K562 (cell line): ENCODE data around the gene SORBS2. TPM values are rescaled to one million over a fixed set of nuclear protein-coding genes. Genes with fewer than 3 reads are reported as not detected.

Experiments used
- ATAC-seq: fragments of 200-7000 bp; cut with Tn5 transposase; 3 replicates; pipeline ENCODE4 v1.9.1; 2020; ENCODE audit warnings: moderate library complexity
- BruUV-seq: library from RNA; stranded (reverse); fragments of 400-500 nt; replicated peaks from 2 replicates; lab custom pipeline; 2021; lab: Mats Ljungman, UMichigan
- CTCF ChIA-PET: fragments of 300-600 bp; formaldehyde crosslinking; extraction: SDS; loops from one replicate; lab custom pipeline; 2021; ENCODE audit warnings: low intra/inter-chr PET ratio; lab: Yijun Ruan, JAX
- POLR2A ChIA-PET: fragments of 300-600, 350-650 bp; sonication (Branson Sonifier 250); formaldehyde crosslinking; extraction: SDS; loops from one replicate; lab custom pipeline; 2021; ENCODE audit warnings: antibody characterized with exemption, inconsistent platforms; lab: Yijun Ruan, JAX
- DNase-seq, 4 experiments: peaks; one replicate each; pipeline versions ENCODE4 v3.0.0 to v3.0.0-alpha.2; 2011 to 2018; ENCODE audit warnings: low spot score in 3 of 4, mixed read lengths in 3 of 4; ENCODE audit errors: extremely low read depth in 1 of 4
- FAIRE-seq: peaks from 2 replicates; lab custom pipeline; 2011; peaks lifted over from hg19 to GRCh38; lab: Jason Lieb, UNC
- H2AFZ ChIP-seq: 2 replicates; pipeline ENCODE4 v1.6.0; 2011; ENCODE audit warnings: low read depth, low read length, control low read depth, inconsistent platforms
- H3K27ac ChIP-seq: fragments of 200-600 bp; 3 replicates; pipeline ENCODE4 v1.8.0; 2011; ENCODE audit warnings: low read depth, mild to moderate bottlenecking, control low read depth, inconsistent platforms, low read length, moderate library complexity, mixed read lengths; ENCODE audit errors: extremely low read depth
- H3K27me3 ChIP-seq, 2 experiments: fragments of 300-600 bp in 1 of 2; 2 replicates in 1 of 2; 3 replicates in 1 of 2; pipeline versions ENCODE4 v1.6.0 to v1.8.0; 2011; ENCODE audit warnings: inconsistent platforms in 2 of 2, low read length in 2 of 2, mild to moderate bottlenecking in 1 of 2, mixed read lengths in 1 of 2, moderate library complexity in 1 of 2; ENCODE audit not compliant: control insufficient read depth in 2 of 2, insufficient read depth in 2 of 2
- H3K36me3 ChIP-seq: fragments of 300-600 bp; 3 replicates; pipeline ENCODE4 v1.8.0; 2011; ENCODE audit warnings: mild to moderate bottlenecking, low read length, inconsistent platforms; ENCODE audit not compliant: control insufficient read depth, insufficient read depth
- H3K4me1 ChIP-seq, 2 experiments: fragments of 200-600 bp in 1 of 2; replicated peaks in 1 of 2; 2 replicates in 1 of 2; 3 replicates in 1 of 2; pipeline versions ENCODE4 v1.5.1 to v1.8.0; 2011; ENCODE audit warnings: inconsistent platforms in 2 of 2, low read length in 2 of 2, mild to moderate bottlenecking in 1 of 2, mixed read lengths in 1 of 2, moderate library complexity in 1 of 2; ENCODE audit not compliant: control insufficient read depth in 2 of 2, insufficient read depth in 2 of 2
- H3K4me2 ChIP-seq: 2 replicates; pipeline ENCODE4 v1.6.1; 2011; ENCODE audit warnings: low read length, control low read depth, inconsistent platforms, mixed read lengths; ENCODE audit not compliant: insufficient read depth
- H3K4me3 ChIP-seq: fragments of 200-600 bp; sonication (generic), shearing (Covaris generic); 2 replicates; pipeline ENCODE4 v1.5.1; 2016; ENCODE audit warnings: control low read depth, inconsistent platforms
- H3K79me2 ChIP-seq: fragments of 200-600 bp; 3 replicates; pipeline ENCODE4 v1.8.0; 2011; ENCODE audit warnings: low read length, inconsistent platforms; ENCODE audit not compliant: control insufficient read depth, insufficient read depth
- H3K9ac ChIP-seq, 2 experiments: 2 replicates each; pipeline versions ENCODE4 v1.6.0 to v1.6.1; 2011; ENCODE audit warnings: low read depth in 2 of 2, low read length in 2 of 2, control low read depth in 1 of 2, inconsistent platforms in 1 of 2, mild to moderate bottlenecking in 1 of 2, mixed read lengths in 1 of 2; ENCODE audit not compliant: insufficient read depth in 1 of 2
- H3K9me1 ChIP-seq: one replicate; pipeline ENCODE4 v1.6.0; 2011; ENCODE audit warnings: inconsistent platforms, mild to moderate bottlenecking, low read length, moderate library complexity; ENCODE audit not compliant: control insufficient read depth, insufficient read depth
- H3K9me3 ChIP-seq: replicated peaks from 2 replicates; pipeline ENCODE4 v1.5.1; 2011; ENCODE audit warnings: low read depth, low read length, inconsistent platforms; ENCODE audit not compliant: control insufficient read depth, insufficient read depth
- H4K20me1 ChIP-seq: replicated peaks from 2 replicates; pipeline ENCODE4 v1.6.1; 2011; ENCODE audit warnings: low read length, inconsistent platforms, mixed read lengths; ENCODE audit not compliant: control insufficient read depth, insufficient read depth
- ADNP ChIP-seq: fragments of 200-800 bp; sonication (Bioruptor generic); IDR thresholded peaks from 2 replicates; pipeline ENCODE4 v1.6.1; 2016; ENCODE audit warnings: missing genetic modification characterization, missing compliant biosample characterization
- CBX3 ChIP-seq, 2 experiments: IDR thresholded peaks; 1 replicate in 1 of 2; 2 replicates in 1 of 2; pipeline ENCODE4 v1.6.1; 2012; ENCODE audit warnings: inconsistent platforms in 2 of 2, low read length in 2 of 2, borderline replicate concordance in 1 of 2, control low read depth in 1 of 2
- CBX5 ChIP-seq: IDR thresholded peaks from 2 replicates; pipeline ENCODE4 v1.6.1; 2014; ENCODE audit warnings: low read depth, borderline replicate concordance
- MAFG ChIP-seq: fragments of 450-650 bp; conservative IDR thresholded peaks from 2 replicates; pipeline ENCODE4 v1.6.1; 2016; ENCODE audit warnings: missing genetic modification characterization, missing compliant biosample characterization
- RAD21 ChIP-seq, 2 experiments: fragments of 250-450 bp in 1 of 2; fragments of 450-650 bp in 1 of 2; sonication (Bioruptor Pico) in 1 of 2; formaldehyde crosslinking in 1 of 2; IDR thresholded peaks in 1 of 2; conservative IDR thresholded peaks in 1 of 2; 2 replicates each; pipeline versions ENCODE4 v1.4.0 to v1.8.0; 2020 to 2022; ENCODE audit warnings: mild to moderate bottlenecking in 2 of 2, moderate library complexity in 1 of 2
- SRSF7 ChIP-seq: fragments of 200-400 bp; formaldehyde crosslinking; optimal IDR thresholded peaks from 2 replicates; pipeline ENCODE3; 2017; ENCODE audit warnings: mild to moderate bottlenecking, low read depth, low read length
- TAL1 ChIP-seq: fragments of 450-650 bp; IDR thresholded peaks from 2 replicates; pipeline ENCODE4 v1.6.1; 2016; ENCODE audit warnings: mild to moderate bottlenecking
- TRIM28 ChIP-seq: fragments of 450-650 bp; IDR thresholded peaks from 2 replicates; pipeline ENCODE4 v1.6.1; 2017
- WGBS: fragments of 100-300 bp; shearing (Covaris generic); methylation state at CpG from one replicate; pipeline ENCODE4 v1.1.6; 2016; ENCODE audit warnings: low coverage, mixed read lengths; ENCODE audit not compliant: insufficient coverage; ENCODE audit errors: missing lambda C conversion rate; 5-methylcytosine and 5-hydroxymethylcytosine counted together
- in situ Hi-C: fragments of 300-500 bp; cut with MboI; formaldehyde crosslinking; loops from 4 replicates; pipeline ENCODE4 v1.15.0; 2018; ENCODE audit warnings: inconsistent platforms, mixed read lengths
- intact Hi-C: fragments of 100-400 bp; cut with micrococcal nuclease; formaldehyde crosslinking; loops from 2 replicates; pipeline ENCODE4 v1.14.2; 2022
- polyA plus RNA-seq, 8 experiments: library from polyadenylated mRNA; depleted of rRNA in 4 of 8; stranded (reverse) in 5 of 8; unstranded in 3 of 8; fragments of >200 nt; fragmentation: Nextera tagmentation in 2 of 8; fragmentation: Illumina TruSeq in 1 of 8; extraction: Ambion mirVana in 2 of 8; extraction: Trizol in 1 of 8; gene quantifications; 2 replicates each; pipeline versions ENCODE4 v1.2.1 to v1.2.3, GENCODE V29; 2011 to 2014; ENCODE audit warnings: inconsistent platforms in 1 of 8, missing spikeins in 1 of 8
- total RNA-seq, 7 experiments: library from RNA; depleted of rRNA in 6 of 7; stranded (reverse); fragments of >200 nt in 6 of 7; fragmentation: Illumina TruSeq in 2 of 7; extraction: Trizol in 2 of 7; gene quantifications; 2 replicates each; pipeline versions ENCODE4 v1.2.1 to v1.2.3, GENCODE V29; 2011 to 2021; ENCODE audit warnings: low replicate concordance in 1 of 7
- TF ChIP-seq, protein P1 (sequence below), 3 experiments: IDR thresholded peaks in 2 of 3; conservative IDR thresholded peaks in 1 of 3; 2 replicates each; pipeline ENCODE4 v1.5.1; 2011 to 2012; ENCODE audit warnings: low read length in 3 of 3, mild to moderate bottlenecking in 3 of 3, control low read depth in 2 of 3, improper control_type of control experiment in 1 of 3, inconsistent platforms in 1 of 3, low read depth in 1 of 3, mixed read lengths in 1 of 3, moderate library complexity in 1 of 3; ENCODE audit not compliant: insufficient read depth in 2 of 3
- TF ChIP-seq, protein P2 (sequence below): sonication (generic); formaldehyde crosslinking; IDR thresholded peaks from 2 replicates; pipeline ENCODE4 v1.4.0; 2020; ENCODE audit warnings: mild to moderate bottlenecking, missing genetic modification reagents

Gene SORBS2
- total and polyA plus RNA-seq, 9 of the 15 experiments (the other 6 are each of a cell fraction or from before 2014, with no cell fraction given) = 0.29 TPM; not detected in 8

DNA sequence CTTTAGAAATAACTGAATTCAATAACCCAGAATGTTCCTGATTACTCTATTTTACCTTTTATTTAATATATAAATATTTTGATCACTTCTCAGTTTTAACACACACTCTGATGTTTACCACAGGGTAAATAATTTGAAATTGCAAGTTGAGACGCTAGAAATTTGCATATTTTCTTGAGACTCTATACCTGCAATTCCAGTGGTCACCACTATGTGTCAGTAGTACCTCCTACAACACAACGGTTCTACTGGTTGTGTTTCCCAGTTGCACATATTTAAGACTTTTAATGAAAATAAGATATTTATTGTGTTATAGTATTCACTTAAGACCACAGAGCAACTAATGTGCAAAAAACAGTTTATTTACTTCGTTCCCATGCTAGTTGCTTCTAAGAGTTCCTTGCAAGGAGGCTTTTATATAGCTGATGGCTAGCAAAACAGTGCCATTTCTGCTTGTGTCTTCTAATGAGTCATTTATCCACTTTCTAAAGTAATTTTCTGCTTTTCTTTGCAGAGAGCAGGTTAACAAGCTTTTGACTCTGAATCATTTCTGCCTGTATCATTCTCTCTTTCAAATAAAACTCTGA lies 177.8 kb downstream of the SORBS2 start:
- Histone ChIP-seq H3K9me1 (no peaks in the 10 kb centered on the region), H4K20me1 (no peaks in the 10 kb centered on the region), H3K9me3 (no peaks in the 10 kb centered on the region), H3K4me3 (no peak overlapping the region), H3K36me3 (no peaks in the 10 kb centered on the region), H3K27me3 (peaks cover 7 to 17% of the 10 kb centered on the region in 2 experiments; a peak in 4 of 5 replicates), H3K4me2 (no peak overlapping the region)
- CTCF ChIA-PET = no interaction called here
- in situ Hi-C loops (no loop called here), intact Hi-C loops (no loop called here)
- no peak for FAIRE-seq
- BruUV-seq = no TSS peak
- POLR2A ChIA-PET = no interaction called here
- TF ChIP-seq, protein P1, sequence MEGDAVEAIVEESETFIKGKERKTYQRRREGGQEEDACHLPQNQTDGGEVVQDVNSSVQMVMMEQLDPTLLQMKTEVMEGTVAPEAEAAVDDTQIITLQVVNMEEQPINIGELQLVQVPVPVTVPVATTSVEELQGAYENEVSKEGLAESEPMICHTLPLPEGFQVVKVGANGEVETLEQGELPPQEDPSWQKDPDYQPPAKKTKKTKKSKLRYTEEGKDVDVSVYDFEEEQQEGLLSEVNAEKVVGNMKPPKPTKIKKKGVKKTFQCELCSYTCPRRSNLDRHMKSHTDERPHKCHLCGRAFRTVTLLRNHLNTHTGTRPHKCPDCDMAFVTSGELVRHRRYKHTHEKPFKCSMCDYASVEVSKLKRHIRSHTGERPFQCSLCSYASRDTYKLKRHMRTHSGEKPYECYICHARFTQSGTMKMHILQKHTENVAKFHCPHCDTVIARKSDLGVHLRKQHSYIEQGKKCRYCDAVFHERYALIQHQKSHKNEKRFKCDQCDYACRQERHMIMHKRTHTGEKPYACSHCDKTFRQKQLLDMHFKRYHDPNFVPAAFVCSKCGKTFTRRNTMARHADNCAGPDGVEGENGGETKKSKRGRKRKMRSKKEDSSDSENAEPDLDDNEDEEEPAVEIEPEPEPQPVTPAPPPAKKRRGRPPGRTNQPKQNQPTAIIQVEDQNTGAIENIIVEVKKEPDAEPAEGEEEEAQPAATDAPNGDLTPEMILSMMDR (IDR thresholded peaks at IDR 0.05 in 2 of 3, conservative IDR thresholded peaks at IDR 0.05 in 1 of 3; ENCODE audit: insufficient read depth in 2 of 3, low read depth in 1 of 3, low read length in 3 of 3) = peak; percentile 29 to 57 (median 55); a peak in 5 of 6 replicates
- peak; percentile 41; the same call in 1 of the 2 replicates for TF ChIP-seq TRIM28
- TF ChIP-seq MAFG (tag) = no peak
- TF ChIP-seq TAL1 = no peak
- TF ChIP-seq, protein P2, sequence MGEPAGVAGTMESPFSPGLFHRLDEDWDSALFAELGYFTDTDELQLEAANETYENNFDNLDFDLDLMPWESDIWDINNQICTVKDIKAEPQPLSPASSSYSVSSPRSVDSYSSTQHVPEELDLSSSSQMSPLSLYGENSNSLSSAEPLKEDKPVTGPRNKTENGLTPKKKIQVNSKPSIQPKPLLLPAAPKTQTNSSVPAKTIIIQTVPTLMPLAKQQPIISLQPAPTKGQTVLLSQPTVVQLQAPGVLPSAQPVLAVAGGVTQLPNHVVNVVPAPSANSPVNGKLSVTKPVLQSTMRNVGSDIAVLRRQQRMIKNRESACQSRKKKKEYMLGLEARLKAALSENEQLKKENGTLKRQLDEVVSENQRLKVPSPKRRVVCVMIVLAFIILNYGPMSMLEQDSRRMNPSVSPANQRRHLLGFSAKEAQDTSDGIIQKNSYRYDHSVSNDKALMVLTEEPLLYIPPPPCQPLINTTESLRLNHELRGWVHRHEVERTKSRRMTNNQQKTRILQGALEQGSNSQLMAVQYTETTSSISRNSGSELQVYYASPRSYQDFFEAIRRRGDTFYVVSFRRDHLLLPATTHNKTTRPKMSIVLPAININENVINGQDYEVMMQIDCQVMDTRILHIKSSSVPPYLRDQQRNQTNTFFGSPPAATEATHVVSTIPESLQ (CRISPR knock-in tag) = no peak
- 0 out of 2 replicates have a peak, but pooled peaks have one; percentile 48 for TF ChIP-seq CBX5
- TF ChIP-seq CBX3 (IDR thresholded peaks at IDR 0.05; ENCODE audit: borderline replicate concordance in 1 of 2, low read length in 2 of 2) = peak in 1 of 2 experiments; percentile 82; a peak in 1 of 3 replicates
- peak in 1 of 2 experiments; percentile 31; a peak in 2 of 4 replicates for TF ChIP-seq RAD21 (CRISPR knock-in tag; conservative IDR thresholded peaks at IDR 0.05 in 1 of 2, IDR thresholded peaks at IDR 0.05 in 1 of 2)
- TF ChIP-seq SRSF7 = no peak
- peak; percentile 47; the same call in 1 of the 2 replicates for TF ChIP-seq ADNP (tag)
- TF ChIP-seq, all 486 proteins: peak for 6
- no peak overlapping the region for H2AFZ ChIP-seq
- whole genome bisulfite sequencing = 5% methylated on average over 3 of the region's 3 CpGs
- ATAC-seq (no peak), DNase-seq (peak; percentile 21 to 43 (median 35))
- no peaks in the 10 kb centered on the region for H3K79me2 ChIP-seq
- H3K4me1 ChIP-seq = peaks cover 0 to 5% of the 10 kb centered on the region in 2 experiments; a peak in 1 of 5 replicates
- no peak overlapping the region for H3K9ac ChIP-seq
- no peak overlapping the region for H3K27ac ChIP-seq
